ENCODE results near the gene AP4M1. TPM values are rescaled to one million over a fixed set of nuclear protein-coding genes. Genes with fewer than 3 reads are reported as not detected.
A peak's percentile ranks its signal among the peaks of the same experiment; 100 is the strongest.

Gene AP4M1
- total RNA-seq, 4 donors from 2014 or later = 16.5 to 86.0 (median 54.9) TPM

- H3K4me1 ChIP-seq = peaks cover 6 to 12% (median 9%) of the 10 kb centered on the region in 4 donors
Observed at GRCh38 chr7:100115026-100115425, 13.6 kb downstream of the AP4M1 start.

GRCh38 chr7:100118388-100119071 lies 17.1 kb downstream of the AP4M1 start:
- peaks cover 6 to 20% (median 17%) of the 10 kb centered on the region in 4 donors for H3K4me1 ChIP-seq
- 18 to 21% methylated on average over 11 to 18 of the region's 18 CpGs for WGBS, 2 donors (ENCODE audit: low coverage in 1 of 2)
- TF ChIP-seq POLR2AphosphoS5 (IDR thresholded peaks at IDR 0.05) (no peak), POLR2A (IDR thresholded peaks at IDR 0.05) (no peak), CTCF (IDR thresholded peaks at IDR 0.05) (no peak), EP300 (IDR thresholded peaks at IDR 0.05; ENCODE audit: low read depth) (no peak)
- intact Hi-C loops (cut with DNase I; ENCODE audit: low total_unique reads) = no loop called here
- H3K27ac ChIP-seq = peak overlapping the region; percentile 88 to 94 (median 90)
- H3K36me3 ChIP-seq = no peaks in the 10 kb centered on the region
- no peaks in the 10 kb centered on the region for H3K27me3 ChIP-seq
- no peaks in the 10 kb centered on the region for H3K9me3 ChIP-seq
- in situ Hi-C loops (cut with MboI; ENCODE audit: low pct_ligation_motif_present in 1 of 4, low pct_unique_long_range_greater_than_20kb in 1 of 4, low sequenced_read_pairs in 3 of 4) = no loop called here
- DNase-seq = no peak
- peak overlapping the region; percentile 60 to 78 (median 73) for H3K4me3 ChIP-seq

More at GRCh38 chr7:100115026-100115425, 13.6 kb downstream of the AP4M1 start:
- intact Hi-C loops (cut with DNase I; ENCODE audit: low total_unique reads) = no loop called here
- Histone ChIP-seq H3K27ac (no peak overlapping the region), H3K4me3 (no peak overlapping the region), H3K27me3 (no peaks in the 10 kb centered on the region), H3K9me3 (no peaks in the 10 kb centered on the region), H3K36me3 (peaks cover 0 to 9% (median 4%) of the 10 kb centered on the region in 4 donors)
- TF ChIP-seq EP300 (IDR thresholded peaks at IDR 0.05; ENCODE audit: low read depth) (no peak), POLR2A (IDR thresholded peaks at IDR 0.05) (no peak), CTCF (IDR thresholded peaks at IDR 0.05) (no peak), POLR2AphosphoS5 (IDR thresholded peaks at IDR 0.05) (no peak)
- WGBS, 2 donors (ENCODE audit: low coverage in 1 of 2) = 91 to 96% methylated on average over 5 to 7 of the region's 7 CpGs
- DNase-seq = no peak
- in situ Hi-C loops (cut with MboI; ENCODE audit: low pct_ligation_motif_present in 1 of 4, low pct_unique_long_range_greater_than_20kb in 1 of 4, low sequenced_read_pairs in 3 of 4) = no loop called here

GRCh38 chr7:100119072-100119969 lies 17.9 kb downstream of the AP4M1 start, which contains the start of the genes CNPY4 and TAF6:
Gene CNPY4 (plus strand): TSS chr7:100119634. CDS start chr7:100119745, 111 bp downstream.
Gene TAF6 (minus strand): TSS chr7:100119358. CDS start chr7:100114209, 5,149 bp downstream.
- no peaks in the 10 kb centered on the region for H3K27me3 ChIP-seq
- 0% methylated on average over 47 of the region's 49 CpGs; no CpG with 5 or more reads in 1 of the 2 donors for WGBS, 2 donors (ENCODE audit: low coverage in 1 of 2)
- no peaks in the 10 kb centered on the region for H3K36me3 ChIP-seq
- peak within 1 kb of the TSS; percentile 88 to 94 (median 90) for H3K27ac ChIP-seq
- peak within 1 kb of the TSS; percentile 63 to 78 (median 73) for H3K4me3 ChIP-seq
- in situ Hi-C loops (cut with MboI; ENCODE audit: low pct_ligation_motif_present in 1 of 4, low pct_unique_long_range_greater_than_20kb in 1 of 4, low sequenced_read_pairs in 3 of 4) = no loop called here
- intact Hi-C loops (cut with DNase I; ENCODE audit: low total_unique reads) = no loop called here
- H3K9me3 ChIP-seq = no peaks in the 10 kb centered on the region
- TF ChIP-seq POLR2AphosphoS5 (IDR thresholded peaks at IDR 0.05) = peak; percentile 48 to 66 (median 50)
- TF ChIP-seq EP300 (IDR thresholded peaks at IDR 0.05; ENCODE audit: low read depth) = no peak
- TF ChIP-seq POLR2A (IDR thresholded peaks at IDR 0.05) = peak; percentile 56
- TF ChIP-seq CTCF (IDR thresholded peaks at IDR 0.05) = peak in 3 of 5 experiments; percentile 13 to 34 (median 28)
- peak; percentile 96 for DNase-seq
- peaks cover 6 to 24% (median 21%) of the 10 kb centered on the region in 4 donors for H3K4me1 ChIP-seq
